H1 (cell line): Measurements from ENCODE around the gene CACFD1. TPM values are rescaled to one million over a fixed set of nuclear protein-coding genes. Genes with fewer than 3 reads are reported as not detected.

Experiments
- RBBP5 ChIP-seq: IDR thresholded peaks from 2 replicates; pipeline ENCODE4 v1.7.1; 2012; ENCODE audit warnings: low read depth, mild to moderate bottlenecking, inconsistent platforms, low read length, moderate library complexity, borderline replicate concordance
- SP1 ChIP-seq: IDR thresholded peaks from 2 replicates; pipeline ENCODE4 v1.6.1; 2011; ENCODE audit warnings: low read depth, low read length
- TAF7 ChIP-seq: optimal IDR thresholded peaks from 2 replicates; pipeline ENCODE3; 2011; ENCODE audit warnings: low read depth, mild to moderate bottlenecking, inconsistent platforms, low read length, moderate library complexity, borderline replicate concordance
- polyA plus RNA-seq, 7 experiments: library from polyadenylated mRNA; depleted of rRNA in 3 of 7; stranded (reverse) in 5 of 7; unstranded in 2 of 7; fragments of >200 nt in 5 of 7; fragments of 200-250 nt in 2 of 7; gene quantifications; 1 replicate in 5 of 7; 2 replicates in 1 of 7; 4 replicates in 1 of 7; pipeline versions ENCODE4 v1.2.1 to v1.2.3, GENCODE V29; 2011 to 2013; ENCODE audit warnings: missing spikeins in 2 of 7, mixed read lengths in 2 of 7
- total RNA-seq: library from RNA; stranded (reverse); fragmentation: NEBNext Ultra II Directional; extraction: Animal tissue kit (Norgen Biotek cat#: 25700); gene quantifications from 2 replicates; pipeline ENCODE4 v1.2.1, GENCODE V29; 2021
- TF ChIP-seq, protein P1 (sequence below): fragments of 300-600 bp; sonication (generic); IDR thresholded peaks from 2 replicates; pipeline ENCODE4 v1.7.1; 2012; ENCODE audit warnings: low read length, moderate library complexity, mild to moderate bottlenecking, inconsistent platforms; ENCODE audit not compliant: insufficient replicate concordance
- TF ChIP-seq, protein P2 (sequence below), 3 experiments: IDR thresholded peaks; 1 replicate in 2 of 3; 2 replicates in 1 of 3; pipeline versions ENCODE4 v1.5.1 to v1.6.1; 2011; ENCODE audit warnings: low read length in 3 of 3, mild to moderate bottlenecking in 3 of 3, inconsistent platforms in 2 of 3, low read depth in 1 of 3, moderate library complexity in 1 of 3; ENCODE audit not compliant: insufficient read depth in 1 of 3; ENCODE audit errors: control extremely low read depth in 1 of 3

The CACFD1 gene
- total and polyA plus RNA-seq, 2 of the 8 experiments (the other 6 are each of a cell fraction or from before 2014, with no cell fraction given): 13.4 to 15.5 TPM

DNA sequence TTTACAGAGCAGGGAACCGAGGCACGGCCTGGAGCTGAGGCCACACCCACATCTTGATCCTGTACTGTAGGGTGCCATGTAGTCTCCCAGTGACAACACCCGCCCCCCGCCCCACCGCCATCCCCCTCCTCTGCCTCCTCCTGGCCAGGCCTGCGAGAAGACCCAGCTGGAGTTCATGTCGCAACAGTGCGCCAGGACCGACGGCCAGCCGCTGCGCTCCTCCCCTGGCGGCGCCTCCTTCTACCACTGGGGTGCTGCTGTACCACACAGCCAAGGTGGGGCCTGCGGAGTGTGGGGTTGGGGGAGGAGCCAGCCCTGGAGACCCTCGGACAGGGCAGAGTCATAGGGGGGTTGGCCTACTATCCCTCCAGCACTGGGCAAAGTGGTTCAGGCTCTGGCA, 23.1 kb upstream of the CACFD1 start (continued):
- TF ChIP-seq, protein P1, sequence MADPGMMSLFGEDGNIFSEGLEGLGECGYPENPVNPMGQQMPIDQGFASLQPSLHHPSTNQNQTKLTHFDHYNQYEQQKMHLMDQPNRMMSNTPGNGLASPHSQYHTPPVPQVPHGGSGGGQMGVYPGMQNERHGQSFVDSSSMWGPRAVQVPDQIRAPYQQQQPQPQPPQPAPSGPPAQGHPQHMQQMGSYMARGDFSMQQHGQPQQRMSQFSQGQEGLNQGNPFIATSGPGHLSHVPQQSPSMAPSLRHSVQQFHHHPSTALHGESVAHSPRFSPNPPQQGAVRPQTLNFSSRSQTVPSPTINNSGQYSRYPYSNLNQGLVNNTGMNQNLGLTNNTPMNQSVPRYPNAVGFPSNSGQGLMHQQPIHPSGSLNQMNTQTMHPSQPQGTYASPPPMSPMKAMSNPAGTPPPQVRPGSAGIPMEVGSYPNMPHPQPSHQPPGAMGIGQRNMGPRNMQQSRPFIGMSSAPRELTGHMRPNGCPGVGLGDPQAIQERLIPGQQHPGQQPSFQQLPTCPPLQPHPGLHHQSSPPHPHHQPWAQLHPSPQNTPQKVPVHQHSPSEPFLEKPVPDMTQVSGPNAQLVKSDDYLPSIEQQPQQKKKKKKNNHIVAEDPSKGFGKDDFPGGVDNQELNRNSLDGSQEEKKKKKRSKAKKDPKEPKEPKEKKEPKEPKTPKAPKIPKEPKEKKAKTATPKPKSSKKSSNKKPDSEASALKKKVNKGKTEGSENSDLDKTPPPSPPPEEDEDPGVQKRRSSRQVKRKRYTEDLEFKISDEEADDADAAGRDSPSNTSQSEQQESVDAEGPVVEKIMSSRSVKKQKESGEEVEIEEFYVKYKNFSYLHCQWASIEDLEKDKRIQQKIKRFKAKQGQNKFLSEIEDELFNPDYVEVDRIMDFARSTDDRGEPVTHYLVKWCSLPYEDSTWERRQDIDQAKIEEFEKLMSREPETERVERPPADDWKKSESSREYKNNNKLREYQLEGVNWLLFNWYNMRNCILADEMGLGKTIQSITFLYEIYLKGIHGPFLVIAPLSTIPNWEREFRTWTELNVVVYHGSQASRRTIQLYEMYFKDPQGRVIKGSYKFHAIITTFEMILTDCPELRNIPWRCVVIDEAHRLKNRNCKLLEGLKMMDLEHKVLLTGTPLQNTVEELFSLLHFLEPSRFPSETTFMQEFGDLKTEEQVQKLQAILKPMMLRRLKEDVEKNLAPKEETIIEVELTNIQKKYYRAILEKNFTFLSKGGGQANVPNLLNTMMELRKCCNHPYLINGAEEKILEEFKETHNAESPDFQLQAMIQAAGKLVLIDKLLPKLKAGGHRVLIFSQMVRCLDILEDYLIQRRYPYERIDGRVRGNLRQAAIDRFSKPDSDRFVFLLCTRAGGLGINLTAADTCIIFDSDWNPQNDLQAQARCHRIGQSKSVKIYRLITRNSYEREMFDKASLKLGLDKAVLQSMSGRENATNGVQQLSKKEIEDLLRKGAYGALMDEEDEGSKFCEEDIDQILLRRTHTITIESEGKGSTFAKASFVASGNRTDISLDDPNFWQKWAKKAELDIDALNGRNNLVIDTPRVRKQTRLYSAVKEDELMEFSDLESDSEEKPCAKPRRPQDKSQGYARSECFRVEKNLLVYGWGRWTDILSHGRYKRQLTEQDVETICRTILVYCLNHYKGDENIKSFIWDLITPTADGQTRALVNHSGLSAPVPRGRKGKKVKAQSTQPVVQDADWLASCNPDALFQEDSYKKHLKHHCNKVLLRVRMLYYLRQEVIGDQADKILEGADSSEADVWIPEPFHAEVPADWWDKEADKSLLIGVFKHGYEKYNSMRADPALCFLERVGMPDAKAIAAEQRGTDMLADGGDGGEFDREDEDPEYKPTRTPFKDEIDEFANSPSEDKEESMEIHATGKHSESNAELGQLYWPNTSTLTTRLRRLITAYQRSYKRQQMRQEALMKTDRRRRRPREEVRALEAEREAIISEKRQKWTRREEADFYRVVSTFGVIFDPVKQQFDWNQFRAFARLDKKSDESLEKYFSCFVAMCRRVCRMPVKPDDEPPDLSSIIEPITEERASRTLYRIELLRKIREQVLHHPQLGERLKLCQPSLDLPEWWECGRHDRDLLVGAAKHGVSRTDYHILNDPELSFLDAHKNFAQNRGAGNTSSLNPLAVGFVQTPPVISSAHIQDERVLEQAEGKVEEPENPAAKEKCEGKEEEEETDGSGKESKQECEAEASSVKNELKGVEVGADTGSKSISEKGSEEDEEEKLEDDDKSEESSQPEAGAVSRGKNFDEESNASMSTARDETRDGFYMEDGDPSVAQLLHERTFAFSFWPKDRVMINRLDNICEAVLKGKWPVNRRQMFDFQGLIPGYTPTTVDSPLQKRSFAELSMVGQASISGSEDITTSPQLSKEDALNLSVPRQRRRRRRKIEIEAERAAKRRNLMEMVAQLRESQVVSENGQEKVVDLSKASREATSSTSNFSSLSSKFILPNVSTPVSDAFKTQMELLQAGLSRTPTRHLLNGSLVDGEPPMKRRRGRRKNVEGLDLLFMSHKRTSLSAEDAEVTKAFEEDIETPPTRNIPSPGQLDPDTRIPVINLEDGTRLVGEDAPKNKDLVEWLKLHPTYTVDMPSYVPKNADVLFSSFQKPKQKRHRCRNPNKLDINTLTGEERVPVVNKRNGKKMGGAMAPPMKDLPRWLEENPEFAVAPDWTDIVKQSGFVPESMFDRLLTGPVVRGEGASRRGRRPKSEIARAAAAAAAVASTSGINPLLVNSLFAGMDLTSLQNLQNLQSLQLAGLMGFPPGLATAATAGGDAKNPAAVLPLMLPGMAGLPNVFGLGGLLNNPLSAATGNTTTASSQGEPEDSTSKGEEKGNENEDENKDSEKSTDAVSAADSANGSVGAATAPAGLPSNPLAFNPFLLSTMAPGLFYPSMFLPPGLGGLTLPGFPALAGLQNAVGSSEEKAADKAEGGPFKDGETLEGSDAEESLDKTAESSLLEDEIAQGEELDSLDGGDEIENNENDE: no peak
- no peak for TF ChIP-seq TAF7
- no peak for TF ChIP-seq RBBP5
- TF ChIP-seq SP1: no peak
- TF ChIP-seq, protein P2, sequence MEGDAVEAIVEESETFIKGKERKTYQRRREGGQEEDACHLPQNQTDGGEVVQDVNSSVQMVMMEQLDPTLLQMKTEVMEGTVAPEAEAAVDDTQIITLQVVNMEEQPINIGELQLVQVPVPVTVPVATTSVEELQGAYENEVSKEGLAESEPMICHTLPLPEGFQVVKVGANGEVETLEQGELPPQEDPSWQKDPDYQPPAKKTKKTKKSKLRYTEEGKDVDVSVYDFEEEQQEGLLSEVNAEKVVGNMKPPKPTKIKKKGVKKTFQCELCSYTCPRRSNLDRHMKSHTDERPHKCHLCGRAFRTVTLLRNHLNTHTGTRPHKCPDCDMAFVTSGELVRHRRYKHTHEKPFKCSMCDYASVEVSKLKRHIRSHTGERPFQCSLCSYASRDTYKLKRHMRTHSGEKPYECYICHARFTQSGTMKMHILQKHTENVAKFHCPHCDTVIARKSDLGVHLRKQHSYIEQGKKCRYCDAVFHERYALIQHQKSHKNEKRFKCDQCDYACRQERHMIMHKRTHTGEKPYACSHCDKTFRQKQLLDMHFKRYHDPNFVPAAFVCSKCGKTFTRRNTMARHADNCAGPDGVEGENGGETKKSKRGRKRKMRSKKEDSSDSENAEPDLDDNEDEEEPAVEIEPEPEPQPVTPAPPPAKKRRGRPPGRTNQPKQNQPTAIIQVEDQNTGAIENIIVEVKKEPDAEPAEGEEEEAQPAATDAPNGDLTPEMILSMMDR (IDR thresholded peaks at IDR 0.05; ENCODE audit: control extremely low read depth in 1 of 3, insufficient read depth in 1 of 3, low read depth in 1 of 3, low read length in 3 of 3): no peak
